WERI-Rb-1 (cell line): ENCODE data around the gene POU5F1.

Source experiments
- DNase-seq: peaks from one replicate; pipeline ENCODE4 v3.0.0-alpha.2; 2020
- H3K27ac ChIP-seq: fragments of 250-450 bp; sonication (Bioruptor Pico); 2 replicates; pipeline ENCODE4 v1.5.1; 2020; ENCODE audit warnings: mild to moderate bottlenecking, moderate library complexity
- H3K27me3 ChIP-seq: fragments of 250-450 bp; sonication (Bioruptor Pico); 2 replicates; pipeline ENCODE4 v1.5.1; 2021; ENCODE audit warnings: mild to moderate bottlenecking, low read depth, moderate library complexity; ENCODE audit not compliant: insufficient read depth, severe bottlenecking
- H3K36me3 ChIP-seq: fragments of 250-450 bp; sonication (Bioruptor Pico); 2 replicates; pipeline ENCODE4 v1.5.1; 2020; ENCODE audit warnings: mild to moderate bottlenecking, moderate library complexity
- H3K4me3 ChIP-seq: 2 replicates; pipeline ENCODE4 v1.5.1; 2011; ENCODE audit warnings: low read depth, mild to moderate bottlenecking, control low read depth, low read length
- H3K9me3 ChIP-seq: fragments of 250-450 bp; sonication (Bioruptor Pico); 2 replicates; pipeline ENCODE4 v1.5.1; 2021; ENCODE audit warnings: mild to moderate bottlenecking, moderate library complexity; ENCODE audit not compliant: severe bottlenecking
- CTCF ChIP-seq: IDR thresholded peaks from 2 replicates; pipeline ENCODE4 v1.5.1; 2011; ENCODE audit warnings: low read depth, mild to moderate bottlenecking, control low read depth, inconsistent platforms, low read length

POU5F1 gene

GRCh38 chr6:31122791-31123706 is 47.4 kb downstream of the POU5F1 start:
- H3K36me3 ChIP-seq: no peaks in the 10 kb centered on the region
- no peaks in the 10 kb centered on the region for H3K27me3 ChIP-seq
- no peak overlapping the region for H3K27ac ChIP-seq
- no peak overlapping the region for H3K4me3 ChIP-seq
- no peaks in the 10 kb centered on the region for H3K9me3 ChIP-seq
- DNase-seq: no peak
- no peak for TF ChIP-seq CTCF

- peak; percentile 63 for DNase-seq
- Histone ChIP-seq H3K4me3 (no peak overlapping the region), H3K9me3 (no peaks in the 10 kb centered on the region), H3K36me3 (no peaks in the 10 kb centered on the region), H3K27me3 (no peaks in the 10 kb centered on the region), H3K27ac (peak overlapping the region; percentile 21)
- no peak for TF ChIP-seq CTCF
Observed at GRCh38 chr6:31121131-31121790, 49.2 kb downstream of the POU5F1 start.

GRCh38 chr6:31120151-31120915 is 50.1 kb downstream of the POU5F1 start, which contains the start of gene CDSN:
Gene CDSN (minus strand): TSS chr6:31120446. CDS start chr6:31120419, 27 bp downstream.
- Histone ChIP-seq H3K9me3 (no peaks in the 10 kb centered on the region), H3K4me3 (no peak within 1 kb of the TSS), H3K27ac (no peak within 1 kb of the TSS), H3K36me3 (no peaks in the 10 kb centered on the region), H3K27me3 (no peaks in the 10 kb centered on the region)
- no peak for DNase-seq
- TF ChIP-seq CTCF: no peak

- H3K27me3 ChIP-seq: no peaks in the 10 kb centered on the region
- no peak overlapping the region for H3K27ac ChIP-seq
- no peaks in the 10 kb centered on the region for H3K9me3 ChIP-seq
- no peaks in the 10 kb centered on the region for H3K36me3 ChIP-seq
- no peak for TF ChIP-seq CTCF
- no peak overlapping the region for H3K4me3 ChIP-seq
- DNase-seq: no peak
Observed at GRCh38 chr6:31118178-31118577, 52.3 kb downstream of the POU5F1 start.

- Histone ChIP-seq H3K27me3 (no peaks in the 10 kb centered on the region), H3K36me3 (no peaks in the 10 kb centered on the region), H3K9me3 (no peaks in the 10 kb centered on the region), H3K4me3 (no peak overlapping the region), H3K27ac (no peak overlapping the region)
- TF ChIP-seq CTCF: no peak
- no peak for DNase-seq
Observed at GRCh38 chr6:31116661-31117385, 53.7 kb downstream of the POU5F1 start.
